ENCODE data around the gene BTBD9.

GRCh38 chr6:38567436-38567835 is 72.3 kb downstream of the BTBD9 start:
- TF ChIP-seq CTCF (IDR thresholded peaks at IDR 0.05; ENCODE audit: poor library complexity) = no peak
- TF ChIP-seq EZH2 (IDR thresholded peaks at IDR 0.05; ENCODE audit: borderline replicate concordance) = no peak

Measured in hepatocyte (in vitro differentiated cells).